IPS DF 4.7 (cell line): ENCODE results near the gene PDE4D.
"Not testable (repeated sequence)": the region's sequence is repeated elsewhere in the genome, so short reads cannot be mapped to it uniquely, and the experiment has no call there.

Experiments
- DNase-seq: peaks from one replicate; pipeline ENCODE4 v3.0.0-alpha.2; 2013; ENCODE audit warnings: low spot score; ENCODE audit errors: extremely low read depth

Gene PDE4D

DNA sequence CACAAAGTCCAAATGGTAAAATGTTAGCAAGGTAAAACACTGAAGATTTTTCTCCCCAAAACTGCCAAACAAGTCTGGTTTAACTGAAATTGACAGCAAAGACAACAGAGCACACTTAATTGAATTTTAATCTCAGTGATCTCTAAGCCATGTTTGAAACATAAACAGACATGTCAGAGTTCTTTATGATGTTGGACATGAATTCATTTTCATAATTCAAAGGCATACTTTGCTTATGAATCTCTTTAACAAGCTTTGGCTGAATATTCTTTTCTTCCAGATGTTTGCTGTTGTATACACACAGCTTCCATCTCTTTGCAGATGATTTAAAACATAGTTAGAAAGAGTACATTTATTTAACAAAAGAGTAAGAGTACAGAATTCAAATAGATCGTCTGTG lies 801.6 kb downstream of the PDE4D start:
- no peak for DNase-seq

DNA sequence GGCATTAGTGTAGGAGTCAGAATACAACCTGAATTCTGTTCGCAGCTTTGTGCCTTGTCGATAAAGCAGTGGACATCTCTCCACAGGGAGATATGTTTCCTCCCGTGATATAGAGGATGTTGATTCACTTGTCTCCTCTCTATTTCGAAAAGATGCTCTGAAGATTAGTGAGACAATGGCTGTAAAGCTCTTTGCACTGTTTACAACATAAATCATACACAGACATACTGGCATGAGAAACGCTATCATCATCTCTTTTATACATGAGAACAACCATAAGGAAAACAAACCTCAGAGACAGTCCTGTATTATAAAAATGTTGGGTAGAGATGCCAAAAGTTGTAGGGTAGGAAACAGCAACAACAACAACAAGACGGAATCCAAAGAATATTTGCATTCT lies 803.2 kb downstream of the PDE4D start:
- no peak for DNase-seq

DNA sequence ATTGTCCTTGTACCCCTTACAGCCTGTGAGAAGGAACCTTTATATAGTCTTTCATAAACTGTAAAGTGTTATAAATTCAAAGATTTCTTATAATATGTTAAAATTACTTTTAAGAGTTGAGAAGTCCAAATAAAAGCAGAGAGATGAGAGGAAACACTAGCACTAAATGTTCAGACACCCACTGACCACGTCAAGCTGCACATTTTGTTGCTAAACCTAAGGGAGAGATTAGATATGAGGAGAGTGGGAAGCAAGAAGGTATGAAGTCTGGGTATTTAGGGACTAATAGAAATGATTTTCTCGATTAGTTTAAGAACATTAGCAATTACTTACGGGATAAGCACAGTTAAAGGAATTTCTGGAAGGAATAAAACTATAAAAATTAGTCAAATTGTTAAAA lies 803.8 kb downstream of the PDE4D start:
- DNase-seq: no peak

DNA sequence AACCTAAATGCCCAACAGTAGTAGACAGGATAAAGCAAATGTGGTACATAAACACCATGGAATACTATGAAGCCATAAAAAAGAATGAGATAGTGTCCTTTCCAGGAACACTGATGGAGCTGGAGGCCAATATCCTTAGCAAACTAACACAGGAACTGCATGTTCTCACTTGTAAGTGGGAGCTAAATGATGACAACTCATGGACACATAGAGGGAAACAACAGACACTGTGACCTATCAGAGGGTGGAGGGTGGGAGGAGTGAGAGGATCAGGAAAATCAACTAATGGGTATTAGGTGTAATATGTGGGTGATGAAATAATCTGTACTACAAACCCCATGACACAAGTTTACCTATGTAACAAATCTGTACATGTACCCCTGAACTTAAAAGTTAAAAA lies 805.0 kb downstream of the PDE4D start:
- no peak for DNase-seq

DNA sequence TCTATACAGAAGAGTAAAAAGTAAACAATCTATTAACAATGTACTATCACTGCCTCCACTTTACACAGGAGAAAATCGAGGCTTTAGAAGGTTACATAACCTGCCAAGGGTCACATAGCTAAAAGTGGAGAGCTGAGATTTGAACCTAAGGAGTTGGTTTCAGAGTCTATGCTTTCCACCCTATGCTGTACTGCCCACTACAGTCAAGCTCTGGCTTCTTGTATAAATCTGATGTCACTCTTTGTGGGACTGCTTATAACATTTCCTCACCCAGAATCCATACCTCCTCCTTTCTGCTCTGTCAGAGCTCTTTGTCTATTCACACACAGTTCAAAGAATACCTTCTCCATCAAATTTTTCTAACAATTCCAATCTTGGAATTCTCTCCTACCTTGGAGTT lies 807.5 kb downstream of the PDE4D start:
- DNase-seq: no peak

DNA sequence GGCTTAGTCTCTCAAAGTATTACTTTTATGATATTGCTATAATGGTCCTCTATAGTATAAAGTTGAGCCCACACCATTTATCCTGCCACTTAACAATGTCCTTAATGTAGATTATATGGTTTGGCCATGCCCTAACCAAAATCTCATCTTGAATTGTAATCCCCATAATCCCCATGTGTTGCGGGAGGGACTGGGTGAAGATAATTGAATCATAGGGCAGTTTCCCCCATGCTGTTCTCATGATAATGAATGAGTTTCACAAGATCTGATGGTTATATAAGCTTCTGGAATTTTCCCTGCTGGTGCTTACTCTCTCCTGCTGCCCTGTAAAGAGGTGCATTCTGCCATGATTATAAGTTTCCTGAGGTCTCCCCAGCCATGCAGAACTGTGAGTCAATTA lies 811.8 kb downstream of the PDE4D start:
- no peak for DNase-seq

DNA sequence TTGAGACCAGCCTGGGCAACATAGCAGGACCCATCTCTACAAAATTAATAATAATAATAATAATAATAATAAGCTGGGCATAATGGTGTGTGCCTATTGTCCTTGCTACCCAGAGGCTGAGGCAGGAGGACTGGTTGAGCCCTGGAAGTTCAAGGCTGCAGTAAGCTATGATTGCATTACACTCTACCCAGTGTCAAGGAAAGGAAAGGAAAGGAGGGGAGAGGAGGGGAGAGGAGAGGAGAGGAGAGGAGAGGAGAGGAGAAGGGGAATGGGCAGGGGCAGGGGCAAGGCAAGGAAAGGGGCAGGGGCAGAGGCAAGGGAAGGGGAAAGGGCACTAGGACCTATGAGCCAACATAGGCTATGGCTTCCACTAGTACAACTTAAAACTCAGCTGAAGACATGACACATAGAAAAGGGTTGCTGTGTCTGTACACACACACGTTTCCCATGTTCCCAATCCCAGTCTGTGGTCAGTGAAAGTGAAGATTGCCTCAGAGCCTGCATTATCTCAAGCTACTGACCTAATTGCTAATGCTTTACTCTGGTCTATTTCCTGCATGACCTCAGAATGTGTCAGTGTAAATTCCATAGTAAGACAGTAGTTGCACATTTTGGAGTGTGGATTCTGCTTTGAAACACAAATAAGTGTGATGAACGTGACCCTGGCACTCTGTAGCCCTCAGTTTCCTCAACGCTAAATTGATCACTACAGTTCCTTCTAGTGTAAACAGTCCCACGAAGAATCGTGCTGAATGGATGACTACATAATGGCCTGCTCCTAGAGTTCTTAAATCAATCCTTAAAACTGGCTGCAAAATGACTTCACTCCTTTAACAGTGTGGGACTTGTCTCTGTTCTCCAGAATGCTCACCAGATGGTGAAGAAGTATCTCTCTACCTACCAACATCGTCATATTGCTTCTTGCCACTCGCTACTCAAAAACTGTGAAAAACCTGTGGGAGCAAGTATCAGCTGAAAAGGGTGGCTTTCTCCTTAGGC lies 813.6 kb downstream of the PDE4D start:
- DNase-seq: no peak

DNA sequence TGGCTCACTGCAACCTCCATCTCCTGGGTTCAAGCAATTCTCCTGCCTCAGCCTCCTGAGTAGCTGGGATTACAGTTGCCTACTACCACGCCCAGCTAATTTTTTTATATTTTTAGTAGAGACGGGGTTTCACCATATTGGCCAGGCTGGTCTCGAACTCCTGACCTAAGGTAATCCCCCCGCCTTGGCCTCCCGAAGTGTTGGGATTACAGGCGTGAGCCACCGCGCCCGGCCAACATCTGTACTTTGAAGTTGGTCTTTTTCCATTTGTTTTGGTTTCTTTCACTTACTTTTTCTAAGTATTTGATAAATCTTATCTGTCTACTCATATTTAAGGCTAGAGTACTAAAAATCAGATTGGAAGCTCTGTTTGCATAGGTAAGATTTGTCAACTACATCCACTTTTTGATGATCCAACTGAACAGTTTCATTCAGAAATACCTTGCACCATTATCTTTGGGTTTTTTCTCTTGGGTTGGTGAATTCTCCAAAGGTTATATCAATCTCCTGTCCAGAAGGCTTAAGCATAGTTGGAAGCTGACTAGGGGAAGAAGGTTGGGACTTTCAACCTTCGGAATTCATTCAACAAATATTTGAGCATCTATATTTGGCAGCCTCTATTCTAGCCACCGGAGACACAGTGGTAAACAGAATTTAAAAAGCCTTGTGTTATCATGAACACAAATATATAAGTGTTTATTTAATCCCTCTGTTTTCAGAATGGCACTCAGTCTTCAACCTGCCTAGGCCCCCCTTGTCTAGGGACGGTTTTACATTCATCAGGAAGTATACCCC lies 821.6 kb downstream of the PDE4D start:
- DNase-seq: no peak

DNA sequence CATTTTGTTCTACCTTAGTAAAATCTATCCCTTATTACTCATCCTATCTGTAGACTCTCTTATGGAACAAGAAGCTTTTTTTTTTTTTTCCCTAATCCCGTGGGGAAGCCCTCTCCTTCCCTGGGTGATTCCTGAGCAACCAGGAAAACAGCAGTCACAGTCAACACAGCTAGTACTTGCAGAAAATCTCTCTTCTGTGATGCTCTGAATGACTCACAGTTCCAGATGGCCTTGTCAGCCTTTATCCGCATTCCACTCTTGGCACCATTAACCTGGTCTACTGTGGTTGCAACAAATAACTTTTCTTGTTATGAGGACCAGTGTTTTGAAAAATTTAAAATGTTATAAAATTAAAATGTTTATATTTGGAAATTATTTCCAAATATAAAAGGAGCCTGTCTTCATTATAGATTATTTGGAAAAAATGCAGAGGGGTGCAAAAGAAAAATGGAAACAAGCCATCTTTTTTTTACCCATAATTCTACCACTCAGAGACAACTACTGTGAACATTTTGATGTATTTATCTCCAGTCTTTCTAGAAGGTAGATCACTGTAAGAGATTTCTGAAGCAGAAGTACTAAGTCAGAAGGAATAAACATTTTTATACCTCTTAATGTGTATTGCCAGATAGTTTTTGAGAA lies 824.0 kb downstream of the PDE4D start:
- no peak for DNase-seq

DNA sequence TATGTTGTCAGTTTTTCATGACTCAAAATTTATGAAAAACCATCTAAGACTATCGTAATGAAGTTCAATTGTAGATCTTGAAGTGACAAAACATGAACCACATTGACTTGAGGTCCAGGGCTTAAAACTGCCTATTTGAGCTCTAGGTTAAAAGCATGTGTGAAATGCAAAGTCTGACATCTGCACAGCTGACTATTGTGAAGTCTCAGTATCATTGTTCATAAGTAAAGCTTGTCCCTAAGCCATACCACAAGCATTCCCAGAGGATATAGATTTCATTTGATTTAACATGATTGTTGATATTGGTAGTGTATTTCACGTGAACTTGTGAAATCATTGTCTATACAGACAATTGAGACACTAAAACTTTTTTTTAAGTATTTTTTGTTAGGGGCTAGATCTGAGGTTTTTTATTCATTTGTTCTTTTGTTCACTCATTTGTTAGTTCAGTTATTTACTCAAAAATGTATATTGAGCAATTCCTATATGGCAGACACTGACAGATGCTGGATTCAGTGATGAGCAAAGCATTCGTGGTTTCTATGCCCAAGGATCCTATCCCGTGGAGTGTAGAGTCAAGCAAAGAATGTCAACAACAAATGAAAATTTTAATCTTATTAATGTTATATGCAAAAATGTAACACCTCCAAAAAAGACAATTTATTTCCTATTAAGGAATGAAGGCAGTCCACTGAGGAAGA lies 825.4 kb downstream of the PDE4D start:
- no peak for DNase-seq

DNA sequence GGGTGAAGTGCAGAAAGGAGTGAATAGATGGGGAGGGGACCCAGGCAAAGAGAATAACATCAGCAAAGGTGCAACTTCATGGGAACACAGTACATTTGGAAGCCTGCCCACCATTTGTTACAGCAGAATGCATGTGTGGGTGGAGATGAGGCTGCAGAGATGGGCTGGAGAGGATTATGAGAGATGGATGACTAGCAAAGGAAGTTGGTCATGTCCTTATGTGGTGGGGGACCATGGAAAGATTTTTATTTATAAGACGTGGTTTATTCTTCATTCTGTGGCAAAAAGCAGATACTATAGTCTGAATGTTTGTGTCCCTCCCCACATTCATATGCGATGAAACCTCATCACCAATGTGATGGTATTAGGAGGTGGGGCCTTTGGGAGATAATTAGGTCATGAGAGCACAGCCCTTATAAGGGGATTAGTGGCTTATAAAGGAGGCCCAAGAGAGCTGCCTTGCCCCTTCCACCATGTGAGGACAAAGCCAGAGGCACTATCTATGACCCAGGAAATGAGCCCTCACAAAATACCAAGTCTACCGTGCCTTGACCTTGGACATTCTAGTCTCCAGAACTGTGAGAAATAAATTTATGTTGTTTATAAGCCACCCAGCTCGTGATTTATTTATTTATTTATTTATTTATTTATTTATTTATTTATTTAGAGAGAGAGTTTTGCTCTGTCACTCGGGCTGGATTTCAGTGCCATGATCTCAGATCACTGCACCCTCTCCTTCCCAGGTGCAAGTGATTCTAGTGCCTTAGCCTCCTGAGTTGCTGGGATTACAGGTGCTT lies 827.0 kb downstream of the PDE4D start:
- no peak for DNase-seq

DNA sequence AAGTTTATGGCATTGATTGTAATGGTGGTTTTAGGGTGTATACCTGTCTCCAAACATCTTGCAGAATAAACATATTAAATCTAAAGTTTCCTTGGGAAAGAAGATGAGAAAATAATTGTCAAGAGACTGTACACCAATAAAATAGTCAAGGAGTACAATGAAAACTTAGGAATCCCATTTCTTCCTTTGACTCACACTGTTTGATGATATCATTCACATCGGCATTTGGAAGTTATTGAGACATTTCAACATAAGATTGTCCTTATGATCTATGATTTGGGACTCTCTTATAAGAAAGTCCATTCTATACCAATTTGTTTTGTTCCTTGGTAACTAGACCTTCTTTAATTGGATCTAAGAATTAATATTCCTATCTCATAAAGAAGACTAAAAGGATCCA lies 828.0 kb downstream of the PDE4D start:
- DNase-seq: no peak

DNA sequence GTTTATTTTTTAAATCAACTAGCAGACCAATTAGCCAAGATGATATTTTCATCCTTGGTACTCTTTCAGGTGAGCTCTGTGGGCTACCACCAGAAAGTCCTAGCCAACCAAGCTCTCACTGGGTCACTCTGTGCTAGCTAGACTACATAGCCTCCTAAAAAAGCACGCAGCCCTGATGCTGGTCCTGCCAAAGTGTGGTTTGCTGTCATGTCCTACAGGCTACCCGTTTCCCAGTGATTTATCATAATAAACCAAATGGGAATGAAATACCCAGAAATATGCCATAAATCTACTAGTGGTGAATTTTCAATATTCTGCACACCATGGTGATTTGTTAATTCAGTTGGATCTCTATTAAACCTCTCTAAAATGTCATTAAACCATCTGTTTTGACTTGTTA lies 829.2 kb downstream of the PDE4D start:
- no peak for DNase-seq

DNA sequence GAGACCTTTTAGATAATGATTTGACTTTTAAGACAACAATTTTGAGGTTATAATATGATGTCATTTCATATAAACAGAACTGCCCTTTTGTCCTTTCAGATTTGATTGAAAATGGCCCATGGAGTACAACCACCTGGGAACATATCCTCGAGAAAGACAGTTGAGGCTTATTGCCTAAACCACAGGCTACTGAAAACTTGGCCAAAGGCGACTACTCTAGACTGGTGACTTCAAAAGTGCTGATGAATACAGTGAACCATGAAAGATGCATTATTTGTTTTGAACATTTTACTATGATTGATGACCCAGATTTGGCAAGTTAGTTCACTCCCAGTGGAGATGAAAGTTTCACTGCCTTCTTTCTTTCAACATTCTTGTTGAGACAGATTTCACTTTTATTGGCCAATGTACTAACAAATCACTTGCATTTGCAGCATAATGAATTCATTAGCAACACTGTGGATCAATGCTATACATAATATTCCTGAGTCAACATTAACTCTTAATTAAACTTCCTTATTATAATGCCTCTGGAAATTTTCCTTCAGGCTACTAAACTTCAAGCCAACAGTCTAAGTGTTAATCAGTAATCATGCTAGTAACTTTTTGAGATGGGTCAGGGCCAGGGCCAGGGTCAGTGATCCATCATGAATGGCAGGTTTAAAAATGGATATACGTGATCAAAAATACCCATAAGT lies 830.4 kb downstream of the PDE4D start:
- no peak for DNase-seq

DNA sequence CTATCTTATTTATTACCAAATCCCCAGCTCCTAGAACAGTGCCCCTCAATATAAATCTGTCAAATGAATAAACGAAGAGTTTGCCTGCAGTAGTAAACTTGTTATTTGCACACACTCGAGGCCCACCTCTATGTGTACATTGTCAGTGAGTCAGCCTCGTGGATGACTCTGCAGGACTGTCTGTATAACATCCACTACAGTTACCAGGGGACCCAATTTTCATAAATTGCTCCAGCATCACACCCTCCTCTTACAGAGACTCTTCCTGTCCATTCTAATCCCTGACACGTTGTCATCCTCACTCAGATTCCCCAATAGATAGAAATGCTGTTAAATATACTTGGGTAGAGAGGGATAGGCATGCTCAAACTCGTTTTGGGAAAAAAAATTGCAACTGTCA lies 832.1 kb downstream of the PDE4D start:
- DNase-seq: no peak

DNA sequence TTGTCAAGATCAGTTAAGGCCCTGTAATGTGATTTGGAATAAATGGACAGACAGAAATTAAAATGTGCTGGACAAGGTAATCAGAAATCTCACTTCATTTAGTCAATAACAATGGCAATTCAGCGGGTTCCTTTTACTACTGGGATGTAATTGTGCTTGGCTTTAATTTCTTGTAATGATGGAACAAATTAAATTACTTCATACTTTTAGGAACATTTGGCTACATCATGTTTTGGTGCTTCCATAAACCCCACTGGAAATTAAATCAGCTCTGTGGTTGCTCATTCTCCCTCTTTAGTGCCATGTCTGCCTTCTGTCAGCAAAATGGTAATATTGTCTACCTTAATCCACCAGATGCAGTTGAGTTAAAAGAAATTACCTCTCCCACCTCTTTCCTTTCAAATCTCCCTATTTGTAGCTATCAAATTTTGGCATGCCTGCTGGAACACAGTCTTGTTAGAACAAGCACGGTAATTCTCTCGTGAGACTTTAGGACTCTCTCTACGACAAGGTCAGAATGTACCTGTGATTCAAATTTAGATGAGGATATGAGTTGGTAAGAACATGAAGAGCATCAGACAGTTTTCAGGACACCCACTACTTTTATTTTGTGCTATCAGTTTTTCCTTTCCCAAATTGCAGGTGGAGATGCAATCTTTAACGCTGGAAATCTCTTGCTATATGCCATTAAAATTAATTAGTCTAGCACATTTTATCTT lies 834.4 kb downstream of the PDE4D start:
- no peak for DNase-seq

DNA sequence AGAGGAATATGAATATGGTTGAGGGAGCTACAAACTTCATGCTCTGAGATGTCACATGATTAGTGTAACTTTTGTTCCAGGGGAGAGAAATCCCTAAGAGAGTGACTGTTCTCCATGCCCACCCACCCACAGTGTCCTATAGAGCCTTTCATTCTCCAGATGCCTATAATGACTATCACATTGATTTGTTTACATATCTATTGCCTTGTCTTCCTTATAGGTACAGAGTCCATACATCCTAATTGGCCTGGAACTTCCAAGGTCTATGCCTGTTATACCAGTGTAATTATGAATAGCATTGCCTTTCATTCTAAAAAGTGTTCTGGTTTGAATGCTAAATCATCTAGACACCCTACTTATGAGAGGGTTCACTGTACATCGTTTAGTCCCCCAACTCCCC lies 835.3 kb downstream of the PDE4D start:
- DNase-seq: no peak

DNA sequence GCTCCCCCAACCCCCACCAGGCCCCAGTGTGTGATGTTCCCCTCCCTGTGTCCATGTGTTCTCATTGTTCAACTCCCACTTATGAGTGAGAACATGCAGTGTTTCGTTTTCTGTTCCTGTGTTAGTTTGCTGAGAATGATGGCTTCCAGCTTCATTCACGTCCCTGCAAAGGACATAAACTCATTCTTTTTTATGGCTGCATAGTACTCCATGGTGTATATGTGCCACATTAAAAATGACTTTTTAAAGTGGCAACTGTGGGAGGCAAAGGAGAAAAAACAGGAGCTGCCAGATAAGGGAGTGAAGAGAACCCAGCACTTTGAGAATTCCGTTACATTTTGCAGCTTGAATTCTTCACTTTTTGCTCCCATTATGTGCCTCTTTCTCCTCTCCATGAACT lies 836.9 kb downstream of the PDE4D start:
- not testable (repeated sequence) for DNase-seq

DNA sequence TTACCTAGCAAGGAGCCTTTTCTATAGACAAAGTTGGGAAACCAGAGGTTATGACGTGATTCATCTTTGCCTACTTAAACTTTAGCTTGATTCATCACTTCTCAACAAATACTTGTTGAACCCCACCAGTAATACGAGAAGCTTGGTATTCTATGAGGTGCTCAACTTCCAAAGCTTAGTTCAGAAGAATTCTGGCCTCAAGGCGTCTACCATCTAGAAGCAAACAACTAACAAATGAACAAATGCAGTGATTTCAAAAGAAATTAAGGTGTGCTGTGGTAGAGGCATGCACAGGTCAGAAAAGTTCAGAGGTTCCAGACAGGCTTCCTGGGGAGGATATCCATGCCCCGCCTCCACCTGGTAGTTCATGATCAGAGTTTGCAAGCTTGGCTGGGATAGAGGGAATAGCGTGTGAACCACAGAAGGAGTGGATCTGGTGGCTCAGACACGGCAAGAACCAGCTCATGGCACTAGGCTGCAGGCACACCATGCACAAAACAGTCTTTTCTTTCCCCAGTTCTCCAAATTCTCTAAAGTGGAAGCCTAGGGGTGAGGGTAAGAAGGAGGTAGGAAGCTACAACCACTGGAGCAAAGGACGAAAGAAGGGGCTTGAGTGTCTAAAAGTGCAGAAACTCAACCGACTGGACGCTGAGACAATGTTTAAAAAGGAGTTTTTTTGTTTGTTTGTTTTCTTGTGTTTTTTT lies 837.6 kb downstream of the PDE4D start:
- no peak for DNase-seq
